Measurements from ENCODE around the gene OPTC.
"Not testable (repeated sequence)": the region's sequence is repeated elsewhere in the genome, so short reads cannot be mapped to it uniquely, and the experiment has no call there.

The OPTC gene

GRCh38 chr1:203517426-203518110, 23.6 kb downstream of the OPTC start:
- no peak for DNase-seq (ENCODE audit: low read depth)

DNA sequence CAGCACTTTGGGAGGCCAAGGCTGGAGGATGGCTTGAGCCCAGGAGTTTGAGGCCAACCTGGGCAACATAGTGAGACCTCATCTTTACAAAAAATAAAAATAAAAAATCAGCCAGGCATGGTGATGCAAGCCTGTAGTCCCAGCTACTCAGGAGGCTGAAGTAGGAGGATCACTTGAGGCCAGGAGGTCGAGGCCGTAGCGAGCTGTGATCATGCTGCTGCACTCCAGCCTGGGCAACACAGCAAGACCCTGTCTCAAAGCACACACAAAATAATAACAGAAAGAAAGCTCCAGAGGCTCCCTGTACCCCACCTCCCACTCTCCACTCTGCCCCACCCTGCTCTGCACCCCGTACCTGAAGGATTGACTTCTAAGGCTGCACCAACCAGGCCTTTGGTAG, 24.2 kb downstream of the OPTC start:
- not testable (repeated sequence) for DNase-seq (ENCODE audit: low read depth)

DNA sequence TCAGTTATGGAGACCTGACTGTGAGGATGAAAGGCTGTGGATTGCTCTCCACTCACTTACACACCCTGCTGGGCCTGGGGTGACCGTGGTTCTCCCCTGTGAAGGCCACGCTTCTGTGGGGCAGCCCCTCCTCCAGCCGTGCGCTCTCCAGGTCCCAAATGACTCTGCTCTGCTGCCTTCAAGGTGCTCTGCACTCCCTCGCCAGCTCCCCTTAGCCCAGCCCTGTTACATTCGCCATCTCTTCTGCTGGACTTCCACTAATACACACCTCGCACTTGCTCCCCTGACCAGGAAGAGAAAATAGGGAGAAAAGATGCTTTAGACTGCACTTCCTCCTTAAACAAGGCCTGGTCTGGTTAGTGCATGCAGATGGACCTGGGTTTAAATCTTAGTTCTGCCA, 24.6 kb downstream of the OPTC start:
- no peak for DNase-seq (ENCODE audit: low read depth)

GRCh38 chr1:203519053-203519840, 25.3 kb downstream of the OPTC start:
- no peak for DNase-seq (ENCODE audit: low read depth)

DNA sequence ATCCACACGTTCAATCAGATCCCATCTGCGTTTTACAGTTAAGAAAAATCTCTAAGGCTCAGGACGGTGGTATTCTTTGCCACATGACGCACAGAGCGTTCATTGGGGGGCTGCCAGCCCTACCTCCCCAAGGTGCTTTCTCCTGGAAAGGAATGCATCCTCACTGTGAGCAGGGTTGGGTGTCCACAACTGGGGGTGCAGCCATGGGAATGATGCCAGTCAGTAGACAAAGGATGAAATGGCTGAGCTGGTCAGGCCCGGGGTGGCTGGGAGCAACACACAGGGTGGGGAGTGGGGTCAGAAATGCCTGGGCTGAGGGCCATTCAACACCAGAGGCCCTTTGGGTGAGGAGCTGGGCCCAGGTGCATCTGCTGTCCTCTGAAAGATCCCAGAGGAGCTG, 25.9 kb downstream of the OPTC start:
- no peak for DNase-seq (ENCODE audit: low read depth)

DNA sequence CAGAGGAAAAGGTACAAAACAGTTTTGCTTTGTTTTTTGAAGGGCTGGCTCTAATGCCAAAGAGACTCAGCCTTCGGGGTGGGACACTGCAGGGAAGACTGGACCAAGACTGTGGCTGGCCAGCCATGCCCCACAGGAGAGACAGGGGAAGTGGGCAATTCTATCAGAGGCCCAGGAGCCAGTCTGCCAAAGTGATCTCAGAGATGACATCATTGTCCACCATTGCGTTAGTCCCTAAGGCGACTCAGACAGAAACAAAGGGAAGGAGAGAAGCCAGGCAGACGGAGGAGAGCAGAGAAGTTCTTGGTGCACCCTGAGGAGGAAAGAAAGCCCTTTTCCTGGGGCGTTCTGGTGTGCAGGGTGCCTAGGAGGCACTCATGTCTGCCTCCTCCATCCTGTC, 26.4 kb downstream of the OPTC start:
- no peak for DNase-seq (ENCODE audit: low read depth)

- no peak for DNase-seq (ENCODE audit: low read depth)
Measured at GRCh38 chr1:203521074-203521794, 27.3 kb downstream of the OPTC start.

DNA sequence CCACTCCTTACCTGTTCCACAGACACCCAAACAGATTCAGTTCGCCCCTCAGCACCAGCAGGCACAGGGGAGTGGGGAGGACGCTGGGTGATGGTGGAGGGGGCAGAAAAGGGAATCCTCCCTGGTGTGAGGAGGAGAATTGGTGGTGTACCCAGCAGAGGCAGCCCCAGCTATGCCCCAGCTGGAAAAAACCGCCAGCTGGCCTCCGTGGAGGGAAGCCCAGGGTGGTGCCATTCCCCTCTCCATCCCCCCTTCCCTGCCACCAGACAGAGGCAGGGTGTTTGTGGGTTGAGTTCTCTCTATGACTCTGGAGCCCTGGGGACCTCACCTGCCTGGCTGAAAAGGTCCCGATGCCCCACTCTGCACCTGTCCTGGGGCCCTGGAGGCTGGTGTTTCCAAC, 27.9 kb downstream of the OPTC start:
- no peak for DNase-seq (ENCODE audit: low read depth)

DNA sequence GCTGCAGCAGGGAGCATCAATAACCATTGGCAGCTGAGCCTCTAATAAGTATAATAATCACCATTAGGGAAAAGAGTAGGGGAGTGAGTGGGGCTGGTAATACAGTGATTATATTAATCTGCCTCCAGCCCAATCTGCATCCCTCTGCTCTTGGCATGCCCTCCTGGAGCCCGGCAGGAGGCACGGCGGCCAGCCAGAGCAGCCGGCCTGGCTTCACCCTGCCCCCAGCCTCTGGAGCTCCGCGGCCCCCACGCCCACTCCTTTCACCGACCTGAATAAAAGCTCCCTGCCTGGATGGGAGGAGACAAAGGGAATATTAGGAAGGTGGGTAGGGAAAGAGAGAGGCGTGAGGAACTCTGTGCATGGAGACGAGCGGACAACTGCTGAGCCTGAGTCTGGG, 28.3 kb downstream of the OPTC start:
- DNase-seq (ENCODE audit: low read depth), result no peak

- no peak for DNase-seq (ENCODE audit: low read depth)
Measured at GRCh38 chr1:203523667-203524066, 29.7 kb downstream of the OPTC start.

DNA sequence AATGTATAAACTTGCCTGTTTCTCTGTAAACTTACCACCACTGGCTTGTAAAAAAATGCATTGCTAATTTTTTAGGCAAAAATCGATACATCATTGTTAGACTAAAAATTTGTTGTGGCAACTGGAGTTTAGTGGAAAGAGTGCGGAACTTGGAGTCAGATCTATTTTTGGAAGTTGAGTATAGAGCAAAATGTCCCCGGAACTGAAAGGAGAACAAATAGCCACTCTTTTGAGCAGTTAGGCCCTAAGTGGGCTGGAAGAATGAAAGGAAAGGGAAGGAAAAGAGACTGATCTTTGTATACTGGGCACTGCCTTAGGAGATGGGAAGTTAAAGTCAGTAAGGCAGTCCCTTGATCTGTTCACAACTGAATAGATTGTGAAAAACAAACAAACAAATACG, 30.2 kb downstream of the OPTC start:
- DNase-seq (ENCODE audit: low read depth), result no peak

DNA sequence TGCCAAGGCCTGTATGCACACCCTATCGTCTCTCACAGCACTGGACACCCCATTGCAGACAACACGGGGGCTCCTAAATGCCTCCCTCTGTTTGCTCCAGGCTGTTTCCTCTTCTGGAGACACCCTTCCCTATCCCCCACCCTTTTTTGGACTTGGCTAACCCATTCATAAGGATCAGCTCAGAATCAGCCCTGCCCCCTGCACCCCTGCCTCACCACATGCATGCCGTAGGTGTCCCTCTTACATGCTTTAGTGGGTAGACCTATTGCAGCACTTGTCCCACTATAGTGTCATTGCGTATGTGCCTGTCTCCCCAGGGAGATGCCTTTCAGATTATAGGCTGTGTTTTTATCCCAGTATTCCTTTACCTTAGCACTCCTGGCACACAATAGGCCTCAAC, 30.9 kb downstream of the OPTC start:
- DNase-seq (ENCODE audit: low read depth), result no peak

GRCh38 chr1:203525685-203526084, 31.7 kb downstream of the OPTC start:
- no peak for DNase-seq (ENCODE audit: low read depth)

- DNase-seq (ENCODE audit: low read depth), result no peak
Measured at GRCh38 chr1:203526130-203526529, 32.2 kb downstream of the OPTC start.

DNA sequence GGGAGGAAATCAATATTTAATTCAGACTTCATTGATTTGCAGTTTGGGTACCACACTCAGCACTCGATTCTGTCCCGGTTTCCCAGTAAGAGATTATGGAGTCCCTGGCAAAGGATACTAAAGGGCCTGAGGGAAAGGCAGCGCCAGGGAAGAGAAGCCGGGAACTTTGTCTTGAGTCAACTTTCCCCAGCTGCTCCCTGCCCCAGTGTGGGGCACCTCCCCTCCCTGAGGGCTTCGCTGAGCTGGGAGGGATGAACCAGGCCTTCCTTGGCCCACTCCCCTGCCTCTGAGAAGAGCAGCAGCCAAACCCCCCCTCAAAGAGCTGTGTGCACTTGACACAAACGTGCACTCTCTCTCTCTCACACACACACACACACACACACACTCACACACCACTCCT, 32.6 kb downstream of the OPTC start:
- no peak for DNase-seq (ENCODE audit: low read depth)

- no peak for DNase-seq (ENCODE audit: low read depth)
Measured at GRCh38 chr1:203527013-203527412, 33.1 kb downstream of the OPTC start.

DNA sequence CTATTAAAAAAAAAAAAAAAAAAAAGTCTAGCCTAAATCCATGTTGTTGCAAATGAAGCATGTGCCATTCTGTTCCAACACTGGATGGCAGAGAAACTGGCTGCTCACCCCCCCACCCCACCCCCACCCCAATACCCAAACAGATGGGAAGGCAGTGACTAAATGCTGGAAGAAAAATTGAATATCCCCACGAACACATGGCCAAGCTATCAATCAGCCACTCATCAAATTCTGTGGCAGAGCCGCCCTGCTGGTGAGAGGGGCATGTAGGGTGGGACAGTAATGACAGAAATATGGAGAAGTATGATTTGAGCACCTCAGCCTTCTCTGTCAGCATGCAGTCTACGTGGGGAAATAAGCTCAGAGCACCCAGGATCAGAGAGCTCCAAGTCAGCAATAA, 34.1 kb downstream of the OPTC start:
- DNase-seq (ENCODE audit: low read depth), result no peak

- DNase-seq (ENCODE audit: low read depth), result no peak
Measured at GRCh38 chr1:203528976-203529835, 35.3 kb downstream of the OPTC start.

DNA sequence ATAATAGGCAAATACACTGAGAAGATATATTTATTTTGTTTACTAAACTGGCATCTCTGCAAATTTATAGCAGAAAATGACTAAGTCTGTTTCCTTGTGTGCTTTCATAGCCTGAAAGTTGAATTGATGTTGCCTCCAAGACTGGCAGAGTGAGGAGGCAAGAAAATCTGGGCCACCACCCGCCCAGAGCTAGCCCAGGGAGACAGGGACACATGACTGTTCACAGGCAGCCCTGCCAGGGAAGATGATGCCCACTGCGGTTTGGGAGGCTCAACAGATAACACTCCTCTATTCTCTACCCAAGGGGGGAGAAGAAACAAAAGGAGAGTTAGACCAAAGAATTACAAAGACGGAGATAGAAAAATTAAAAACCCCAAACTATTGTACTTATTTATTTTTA, 37.1 kb downstream of the OPTC start:
- DNase-seq (ENCODE audit: low read depth), result no peak

GRCh38 chr1:203534012-203534411, 40.1 kb downstream of the OPTC start:
- DNase-seq (ENCODE audit: low read depth), result no peak

DNA sequence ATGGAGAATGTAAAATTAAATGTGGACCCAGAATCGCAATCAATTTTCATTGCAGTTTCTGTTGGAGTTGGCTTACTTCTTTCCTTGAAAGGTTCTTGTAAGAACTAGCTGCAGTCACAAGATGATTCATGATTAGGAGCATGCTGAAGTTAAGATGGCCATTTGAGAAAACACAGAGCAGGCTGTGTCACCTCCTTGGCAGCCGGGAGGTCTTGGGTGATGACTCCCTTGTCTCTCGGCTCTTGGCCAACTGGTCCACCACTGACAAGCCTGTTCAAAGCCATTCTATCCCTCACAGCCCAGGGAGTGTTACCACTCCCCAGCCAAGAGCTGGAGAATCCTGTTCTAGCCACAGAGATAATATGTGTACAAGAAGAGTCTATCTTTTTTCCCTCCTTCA, 40.6 kb downstream of the OPTC start:
- no peak for DNase-seq (ENCODE audit: low read depth)

GRCh38 chr1:203536575-203536974, 42.6 kb downstream of the OPTC start:
- DNase-seq (ENCODE audit: low read depth), result no peak
